Panc1 (cell line): ENCODE measurements around the gene COTL1.

Experiments used
- CTCF ChIP-seq: fragments of 450-650 bp; IDR thresholded peaks from 2 replicates; pipeline ENCODE4 v1.5.1; 2017; ENCODE audit warnings: mild to moderate bottlenecking
- POLR2AphosphoS5 ChIP-seq: IDR thresholded peaks from 2 replicates; pipeline ENCODE4 v1.6.1; 2012; ENCODE audit warnings: mild to moderate bottlenecking, low read depth, low read length, moderate library complexity
- REST ChIP-seq, 2 experiments: IDR thresholded peaks; 2 replicates each; pipeline ENCODE4 v1.6.1; 2011 to 2012; ENCODE audit warnings: low read depth in 2 of 2, control low read depth in 1 of 2, low read length in 1 of 2, mild to moderate bottlenecking in 1 of 2, moderate library complexity in 1 of 2; ENCODE audit not compliant: insufficient read depth in 1 of 2

GRCh38 chr16:84625556-84625955 lies 7.7 kb upstream of the COTL1 start:
- no peak for TF ChIP-seq CTCF
- TF ChIP-seq REST (IDR thresholded peaks at IDR 0.05; ENCODE audit: insufficient read depth in 1 of 2, low read depth in 2 of 2, low read length in 1 of 2): no peak
- TF ChIP-seq POLR2AphosphoS5: no peak
